Measurements from ENCODE around the gene ZMYND15. TPM values are rescaled to one million over a fixed set of nuclear protein-coding genes. Genes with fewer than 3 reads are reported as not detected.
A peak's percentile ranks its signal among the peaks of the same experiment; 100 is the strongest.
"Not testable (repeated sequence)": the region's sequence is repeated elsewhere in the genome, so short reads cannot be mapped to it uniquely, and the experiment has no call there.

The ZMYND15 gene
- total RNA-seq, 1 donor from 2014 or later: not detected

GRCh38 chr17:4708436-4708835 lies 31.2 kb upstream of the ZMYND15 start:
- H3K4me1 Mint-ChIP-seq (ENCODE audit: low read depth): peaks cover 38% of the 10 kb centered on the region
- peak; percentile 66 for DNase-seq (ENCODE audit: low spot score)
- no peak overlapping the region for H3K4me3 Mint-ChIP-seq (ENCODE audit: low read depth)
- peaks cover 23% of the 10 kb centered on the region for H3K36me3 Mint-ChIP-seq (ENCODE audit: low read depth)
- intact Hi-C loops (cut with micrococcal nuclease): loop anchor here (10.0 kb wide), 2 partner anchors 144 to 196 kb away; partner anchors contain the start of genes CHRNE and GGT6
- no peaks in the 10 kb centered on the region for H3K9me3 Mint-ChIP-seq
- no peaks in the 10 kb centered on the region for H3K27me3 Mint-ChIP-seq (ENCODE audit: low read depth)
- H3K27ac Mint-ChIP-seq: no peak overlapping the region

GRCh38 chr17:4709794-4710692 lies 29.6 kb upstream of the ZMYND15 start, which contains the start of gene ARRB2:
TSS of gene ARRB2 (plus strand) at chr17:4710632. CDS start at chr17:4710722, 90 bp downstream.
- Mint-ChIP-seq H3K36me3 (ENCODE audit: low read depth) (peaks cover 30% of the 10 kb centered on the region), H3K4me1 (ENCODE audit: low read depth) (peaks cover 43% of the 10 kb centered on the region), H3K9me3 (no peaks in the 10 kb centered on the region), H3K27me3 (ENCODE audit: low read depth) (no peaks in the 10 kb centered on the region), H3K27ac (peak within 1 kb of the TSS; percentile 84), H3K4me3 (ENCODE audit: low read depth) (peak within 1 kb of the TSS; percentile 94)
- DNase-seq (ENCODE audit: low spot score): peak; percentile 98
- intact Hi-C loops (cut with micrococcal nuclease): loop anchor here (1.0 to 10.0 kb wide), 6 partner anchors 21 to 239 kb away; partner anchors contain the start of genes CHRNE, GGT6, MED11 and PFN1

DNA sequence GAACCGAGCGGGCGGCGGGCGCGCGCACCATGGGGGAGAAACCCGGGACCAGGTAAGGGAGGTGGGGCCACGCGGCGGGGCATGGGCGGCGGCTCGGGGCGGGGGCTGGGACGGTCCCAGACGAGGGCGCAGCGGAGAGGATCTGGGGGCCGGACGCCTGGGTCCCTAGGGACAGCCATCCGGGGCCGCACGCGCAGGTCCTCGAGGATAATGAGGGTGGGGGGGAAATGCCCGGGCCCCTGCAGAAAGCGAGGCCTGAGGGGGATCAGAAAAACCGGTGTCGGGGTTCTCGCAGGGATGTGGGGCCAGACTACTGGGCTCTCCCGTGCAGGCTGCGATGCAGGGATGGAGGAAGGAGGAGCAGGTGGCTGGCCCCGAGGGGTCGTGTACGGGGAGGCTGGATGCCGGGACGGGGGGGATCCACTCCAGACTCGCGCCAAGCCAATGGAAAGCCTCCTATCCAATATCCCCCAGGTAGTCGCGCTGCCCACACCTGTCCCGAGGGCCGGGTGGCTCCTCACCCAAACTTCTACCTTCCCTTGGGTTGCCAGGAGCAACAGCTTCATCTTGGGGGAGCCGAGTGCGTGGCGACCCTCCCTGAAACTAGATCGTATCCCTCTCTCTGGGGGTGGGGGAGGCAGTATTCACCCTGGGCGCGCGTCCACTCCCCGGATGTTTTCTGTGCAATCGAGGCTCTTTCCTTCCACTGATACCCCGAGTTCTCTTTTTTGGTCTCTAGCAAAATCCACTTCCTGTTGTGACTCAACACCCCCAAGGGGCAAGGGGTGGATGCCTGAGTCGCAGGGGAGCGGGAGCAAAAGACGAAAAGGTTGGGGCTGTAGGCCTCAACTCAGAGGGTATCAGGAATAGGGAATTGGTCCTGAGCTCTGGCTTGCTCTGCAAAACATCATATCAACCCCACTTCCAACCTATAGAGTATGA lies 28.7 kb upstream of the ZMYND15 start:
- Mint-ChIP-seq H3K36me3 (ENCODE audit: low read depth) (peaks cover 36% of the 10 kb centered on the region), H3K27me3 (ENCODE audit: low read depth) (no peaks in the 10 kb centered on the region), H3K9me3 (no peaks in the 10 kb centered on the region), H3K4me3 (ENCODE audit: low read depth) (peak overlapping the region; percentile 94), H3K4me1 (ENCODE audit: low read depth) (peaks cover 45% of the 10 kb centered on the region), H3K27ac (peak overlapping the region; percentile 84)
- peak; percentile 46 for DNase-seq (ENCODE audit: low spot score)
- intact Hi-C loops (cut with micrococcal nuclease): loop anchor here (1.0 to 2.0 kb wide), 4 partner anchors 20 to 238 kb away; partner anchors contain the start of genes MED11, PFN1, RNF167 and SLC25A11

GRCh38 chr17:4711661-4712181 lies 27.9 kb upstream of the ZMYND15 start:
- DNase-seq (ENCODE audit: low spot score): no peak
- H3K36me3 Mint-ChIP-seq (ENCODE audit: low read depth): peaks cover 33% of the 10 kb centered on the region
- no peaks in the 10 kb centered on the region for H3K9me3 Mint-ChIP-seq
- intact Hi-C loops (cut with micrococcal nuclease): loop anchor here (2.0 kb wide), 2 partner anchors 229 to 237 kb away; partner anchors contain the start of genes PFN1, RNF167 and SLC25A11
- H3K27me3 Mint-ChIP-seq (ENCODE audit: low read depth): no peaks in the 10 kb centered on the region
- peak overlapping the region; percentile 94 for H3K4me3 Mint-ChIP-seq (ENCODE audit: low read depth)
- peaks cover 38% of the 10 kb centered on the region for H3K4me1 Mint-ChIP-seq (ENCODE audit: low read depth)
- H3K27ac Mint-ChIP-seq: peak overlapping the region; percentile 84

DNA sequence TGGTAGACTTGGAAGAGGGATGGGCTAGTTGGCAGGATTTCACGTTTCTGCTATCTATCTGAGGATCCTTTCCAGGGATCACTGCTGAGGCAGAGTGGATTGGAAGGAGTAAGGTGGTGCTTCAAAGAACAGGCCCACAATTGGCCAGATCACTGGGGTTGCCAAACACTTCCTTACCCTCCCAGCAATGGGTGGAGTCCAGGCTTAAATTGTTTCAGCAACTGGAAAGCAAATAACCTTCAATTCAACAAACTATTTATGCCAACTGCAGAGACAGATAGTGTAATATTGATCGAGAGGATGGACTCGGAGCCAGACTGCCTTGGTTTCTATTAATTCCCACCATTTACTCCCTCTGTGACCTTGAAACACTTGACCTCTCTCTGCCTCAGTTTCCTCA lies 27.1 kb upstream of the ZMYND15 start:
- intact Hi-C loops (cut with micrococcal nuclease): no loop called here
- Mint-ChIP-seq H3K27me3 (ENCODE audit: low read depth) (no peaks in the 10 kb centered on the region), H3K9me3 (no peaks in the 10 kb centered on the region), H3K4me1 (ENCODE audit: low read depth) (peaks cover 38% of the 10 kb centered on the region), H3K36me3 (ENCODE audit: low read depth) (peaks cover 41% of the 10 kb centered on the region), H3K27ac (peak overlapping the region; percentile 84), H3K4me3 (ENCODE audit: low read depth) (peak overlapping the region; percentile 94)
- DNase-seq (ENCODE audit: low spot score): no peak

GRCh38 chr17:4714340-4715062 lies 25.1 kb upstream of the ZMYND15 start:
- peaks cover 61% of the 10 kb centered on the region for H3K36me3 Mint-ChIP-seq (ENCODE audit: low read depth)
- peaks cover 36% of the 10 kb centered on the region for H3K4me1 Mint-ChIP-seq (ENCODE audit: low read depth)
- H3K9me3 Mint-ChIP-seq; DNase-seq (ENCODE audit: low spot score); intact Hi-C loops (cut with micrococcal nuclease); H3K27me3 Mint-ChIP-seq (ENCODE audit: low read depth): not testable (repeated sequence)
- peak overlapping the region; percentile 86 for H3K27ac Mint-ChIP-seq
- peak overlapping the region; percentile 78 for H3K4me3 Mint-ChIP-seq (ENCODE audit: low read depth)

DNA sequence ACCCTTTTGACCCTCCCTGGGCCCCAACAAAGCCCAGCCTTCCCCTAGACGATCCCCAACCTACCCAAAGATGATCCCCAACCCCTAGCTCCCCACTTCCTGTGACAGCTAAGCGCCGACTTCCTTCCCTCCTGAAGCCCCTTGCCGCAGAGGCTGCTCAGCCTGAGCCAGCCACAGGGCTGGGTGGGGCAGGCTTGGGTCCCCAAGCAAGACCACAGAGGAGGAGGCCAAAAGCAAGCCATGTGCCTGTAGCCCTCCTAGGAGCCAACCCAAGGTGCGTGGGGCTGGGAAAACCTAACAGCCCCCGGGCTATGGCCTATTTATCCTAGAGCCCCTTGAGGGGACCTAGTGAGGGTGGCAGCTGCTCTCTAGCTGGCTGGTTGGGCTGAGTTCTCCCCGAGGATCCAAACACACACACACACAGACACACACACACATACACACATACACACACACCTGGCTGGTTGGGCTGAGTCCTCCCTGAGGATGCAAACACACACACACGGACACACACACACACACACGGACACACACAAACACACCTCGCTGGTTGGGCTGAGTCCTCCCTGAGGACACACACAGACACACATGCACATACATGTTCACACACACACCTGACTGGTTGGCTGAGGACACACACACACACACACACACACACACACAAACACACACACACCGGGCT lies 24.4 kb upstream of the ZMYND15 start:
- Mint-ChIP-seq H3K27ac (peak overlapping the region; percentile 78), H3K9me3 (no peaks in the 10 kb centered on the region), H3K36me3 (ENCODE audit: low read depth) (peaks cover 68% of the 10 kb centered on the region), H3K27me3 (ENCODE audit: low read depth) (no peaks in the 10 kb centered on the region), H3K4me1 (ENCODE audit: low read depth) (peaks cover 34% of the 10 kb centered on the region), H3K4me3 (ENCODE audit: low read depth) (peak overlapping the region; percentile 78)
- intact Hi-C loops (cut with micrococcal nuclease): no loop called here
- peak; percentile 52 for DNase-seq (ENCODE audit: low spot score)

GRCh38 chr17:4716081-4716480 lies 23.6 kb upstream of the ZMYND15 start:
- no peak for DNase-seq (ENCODE audit: low spot score)
- intact Hi-C loops (cut with micrococcal nuclease): no loop called here
- Mint-ChIP-seq H3K4me3 (ENCODE audit: low read depth) (no peak overlapping the region), H3K36me3 (ENCODE audit: low read depth) (peaks cover 76% of the 10 kb centered on the region), H3K27ac (no peak overlapping the region), H3K27me3 (ENCODE audit: low read depth) (no peaks in the 10 kb centered on the region), H3K4me1 (ENCODE audit: low read depth) (peaks cover 36% of the 10 kb centered on the region), H3K9me3 (no peaks in the 10 kb centered on the region)

GRCh38 chr17:4717791-4718190 lies 21.8 kb upstream of the ZMYND15 start:
- intact Hi-C loops (cut with micrococcal nuclease): no loop called here
- no peaks in the 10 kb centered on the region for H3K27me3 Mint-ChIP-seq (ENCODE audit: low read depth)
- peaks cover 68% of the 10 kb centered on the region for H3K36me3 Mint-ChIP-seq (ENCODE audit: low read depth)
- DNase-seq (ENCODE audit: low spot score): no peak
- H3K4me1 Mint-ChIP-seq (ENCODE audit: low read depth): peaks cover 24% of the 10 kb centered on the region
- no peak overlapping the region for H3K4me3 Mint-ChIP-seq (ENCODE audit: low read depth)
- no peaks in the 10 kb centered on the region for H3K9me3 Mint-ChIP-seq
- no peak overlapping the region for H3K27ac Mint-ChIP-seq

DNA sequence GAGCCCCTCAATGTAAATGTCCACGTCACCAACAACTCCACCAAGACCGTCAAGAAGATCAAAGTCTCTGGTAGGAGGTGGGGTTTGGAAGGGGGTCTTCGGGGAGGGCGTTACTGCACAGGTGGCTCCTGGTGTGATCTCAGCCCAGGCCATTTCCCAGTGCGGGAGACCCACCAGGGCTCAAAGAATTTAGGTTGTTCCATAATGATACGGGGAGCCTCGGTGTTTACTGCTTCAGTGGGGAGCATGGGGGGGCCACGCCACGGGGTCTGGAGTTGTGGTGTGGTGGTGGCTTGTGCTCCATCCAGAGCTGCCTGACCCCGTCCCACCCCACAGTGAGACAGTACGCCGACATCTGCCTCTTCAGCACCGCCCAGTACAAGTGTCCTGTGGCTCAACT lies 21.4 kb upstream of the ZMYND15 start:
- H3K27ac Mint-ChIP-seq: no peak overlapping the region
- H3K4me1 Mint-ChIP-seq (ENCODE audit: low read depth): peaks cover 25% of the 10 kb centered on the region
- H3K9me3 Mint-ChIP-seq: no peaks in the 10 kb centered on the region
- no peak for DNase-seq (ENCODE audit: low spot score)
- intact Hi-C loops (cut with micrococcal nuclease): no loop called here
- H3K36me3 Mint-ChIP-seq (ENCODE audit: low read depth): peaks cover 70% of the 10 kb centered on the region
- no peaks in the 10 kb centered on the region for H3K27me3 Mint-ChIP-seq (ENCODE audit: low read depth)
- no peak overlapping the region for H3K4me3 Mint-ChIP-seq (ENCODE audit: low read depth)

DNA sequence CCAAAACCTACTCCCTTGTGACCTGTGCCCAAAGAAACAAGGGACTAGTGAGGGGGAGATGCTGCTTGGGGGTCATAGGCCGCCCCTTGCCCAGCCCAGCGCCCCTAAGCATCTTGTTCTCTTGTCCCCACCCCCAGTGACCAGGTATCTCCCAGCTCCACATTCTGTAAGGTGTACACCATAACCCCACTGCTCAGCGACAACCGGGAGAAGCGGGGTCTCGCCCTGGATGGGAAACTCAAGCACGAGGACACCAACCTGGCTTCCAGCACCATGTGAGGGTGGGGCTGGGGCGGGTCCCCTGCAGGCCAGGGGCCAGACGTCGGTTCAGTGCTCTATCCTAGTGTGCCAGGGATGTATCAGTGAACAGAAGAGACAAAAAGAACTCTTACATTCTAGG lies 20.5 kb upstream of the ZMYND15 start:
- intact Hi-C loops (cut with micrococcal nuclease): no loop called here
- no peak overlapping the region for H3K4me3 Mint-ChIP-seq (ENCODE audit: low read depth)
- H3K27me3 Mint-ChIP-seq (ENCODE audit: low read depth): no peaks in the 10 kb centered on the region
- no peak overlapping the region for H3K27ac Mint-ChIP-seq
- DNase-seq (ENCODE audit: low spot score): no peak
- no peaks in the 10 kb centered on the region for H3K9me3 Mint-ChIP-seq
- H3K4me1 Mint-ChIP-seq (ENCODE audit: low read depth): peaks cover 18% of the 10 kb centered on the region
- H3K36me3 Mint-ChIP-seq (ENCODE audit: low read depth): peaks cover 65% of the 10 kb centered on the region

Measured in activated T-helper 2 cell treated with anti-CD3 and anti-CD28 coated beads, Interferon-gamma antibody, Interleukin-2, Interleukin-4, amounts not matched to agents 10 μg/mL and 5 μg/mL and 100 μg/mL, durations not matched to agents 14 hours and 24 hours and 36 hours (primary cell).